Fibroblast of pulmonary artery (primary cell): ENCODE results near the gene CTDP1.

Source experiments
- DNase-seq: peaks from one replicate; pipeline ENCODE4 v3.0.0-alpha.2; 2010; ENCODE audit warnings: low read depth
- H3K4me3 ChIP-seq: replicated peaks from 2 replicates; pipeline ENCODE4 v1.5.1; 2011; ENCODE audit warnings: low read depth, mild to moderate bottlenecking, control low read depth, low read length, moderate library complexity
- TF ChIP-seq, protein P1 (sequence below): IDR thresholded peaks from 2 replicates; pipeline ENCODE4 v1.5.1; 2011; ENCODE audit warnings: mild to moderate bottlenecking, control low read depth, low read length, inconsistent platforms; ENCODE audit errors: missing control alignments

Gene CTDP1

GRCh38 chr18:79756143-79756500, 76.5 kb downstream of the CTDP1 start:
- no peak overlapping the region for H3K4me3 ChIP-seq
- no peak for DNase-seq
- TF ChIP-seq, protein P1, sequence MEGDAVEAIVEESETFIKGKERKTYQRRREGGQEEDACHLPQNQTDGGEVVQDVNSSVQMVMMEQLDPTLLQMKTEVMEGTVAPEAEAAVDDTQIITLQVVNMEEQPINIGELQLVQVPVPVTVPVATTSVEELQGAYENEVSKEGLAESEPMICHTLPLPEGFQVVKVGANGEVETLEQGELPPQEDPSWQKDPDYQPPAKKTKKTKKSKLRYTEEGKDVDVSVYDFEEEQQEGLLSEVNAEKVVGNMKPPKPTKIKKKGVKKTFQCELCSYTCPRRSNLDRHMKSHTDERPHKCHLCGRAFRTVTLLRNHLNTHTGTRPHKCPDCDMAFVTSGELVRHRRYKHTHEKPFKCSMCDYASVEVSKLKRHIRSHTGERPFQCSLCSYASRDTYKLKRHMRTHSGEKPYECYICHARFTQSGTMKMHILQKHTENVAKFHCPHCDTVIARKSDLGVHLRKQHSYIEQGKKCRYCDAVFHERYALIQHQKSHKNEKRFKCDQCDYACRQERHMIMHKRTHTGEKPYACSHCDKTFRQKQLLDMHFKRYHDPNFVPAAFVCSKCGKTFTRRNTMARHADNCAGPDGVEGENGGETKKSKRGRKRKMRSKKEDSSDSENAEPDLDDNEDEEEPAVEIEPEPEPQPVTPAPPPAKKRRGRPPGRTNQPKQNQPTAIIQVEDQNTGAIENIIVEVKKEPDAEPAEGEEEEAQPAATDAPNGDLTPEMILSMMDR: no peak

- no peak for DNase-seq
- TF ChIP-seq, protein P1: no peak
- no peak overlapping the region for H3K4me3 ChIP-seq
These were observed 77.2 kb downstream of the CTDP1 start for GRCh38 chr18:79756826-79757225.

- H3K4me3 ChIP-seq: no peak overlapping the region
- DNase-seq: no peak
- TF ChIP-seq, protein P1: no peak
These were observed 80.7 kb downstream of the CTDP1 start for GRCh38 chr18:79760348-79760747.

GRCh38 chr18:79760881-79761280, 81.3 kb downstream of the CTDP1 start:
- TF ChIP-seq, protein P1: no peak
- no peak for DNase-seq
- H3K4me3 ChIP-seq: no peak overlapping the region

DNA sequence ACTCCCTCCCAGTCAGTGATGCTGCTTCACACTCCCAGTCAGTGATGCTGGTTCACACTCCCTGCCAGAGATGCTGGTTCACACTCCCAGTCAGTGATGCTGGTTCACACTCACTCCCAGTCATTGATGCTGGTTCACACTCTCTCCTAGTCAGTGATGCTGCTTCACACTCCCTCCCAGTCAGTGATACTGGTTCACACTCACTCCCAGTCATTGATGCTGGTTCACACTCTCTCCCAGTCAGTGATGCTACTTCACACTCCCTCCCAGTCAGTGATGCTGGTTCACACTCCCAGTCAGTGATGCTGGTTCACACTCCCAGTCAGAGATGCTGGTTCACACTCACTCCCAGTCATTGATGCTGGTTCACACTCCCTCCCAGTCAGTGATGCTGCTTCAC, 83.8 kb downstream of the CTDP1 start:
- TF ChIP-seq, protein P1: no peak
- no peak for DNase-seq
- no peak overlapping the region for H3K4me3 ChIP-seq

DNA sequence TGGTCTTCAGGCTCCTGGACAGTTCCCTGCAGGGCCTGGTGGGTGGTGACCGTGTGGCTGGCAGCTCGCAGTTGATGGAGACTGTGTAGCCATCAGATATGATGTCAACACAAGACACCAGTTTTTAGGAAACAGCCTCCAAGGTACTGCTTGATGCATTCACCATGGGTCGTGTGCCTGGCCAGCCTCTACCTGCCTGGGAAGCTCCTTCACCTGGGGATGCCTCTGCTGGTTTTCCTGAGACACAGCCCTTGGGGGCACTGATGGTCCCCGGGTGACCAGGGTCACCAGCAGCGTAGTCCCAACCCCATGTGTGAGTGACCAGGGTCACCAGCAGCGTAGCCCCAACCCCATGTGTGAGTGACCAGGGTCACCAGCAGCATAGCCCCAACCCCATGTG, 84.5 kb downstream of the CTDP1 start:
- DNase-seq: no peak
- H3K4me3 ChIP-seq: no peak overlapping the region
- TF ChIP-seq, protein P1: no peak

DNA sequence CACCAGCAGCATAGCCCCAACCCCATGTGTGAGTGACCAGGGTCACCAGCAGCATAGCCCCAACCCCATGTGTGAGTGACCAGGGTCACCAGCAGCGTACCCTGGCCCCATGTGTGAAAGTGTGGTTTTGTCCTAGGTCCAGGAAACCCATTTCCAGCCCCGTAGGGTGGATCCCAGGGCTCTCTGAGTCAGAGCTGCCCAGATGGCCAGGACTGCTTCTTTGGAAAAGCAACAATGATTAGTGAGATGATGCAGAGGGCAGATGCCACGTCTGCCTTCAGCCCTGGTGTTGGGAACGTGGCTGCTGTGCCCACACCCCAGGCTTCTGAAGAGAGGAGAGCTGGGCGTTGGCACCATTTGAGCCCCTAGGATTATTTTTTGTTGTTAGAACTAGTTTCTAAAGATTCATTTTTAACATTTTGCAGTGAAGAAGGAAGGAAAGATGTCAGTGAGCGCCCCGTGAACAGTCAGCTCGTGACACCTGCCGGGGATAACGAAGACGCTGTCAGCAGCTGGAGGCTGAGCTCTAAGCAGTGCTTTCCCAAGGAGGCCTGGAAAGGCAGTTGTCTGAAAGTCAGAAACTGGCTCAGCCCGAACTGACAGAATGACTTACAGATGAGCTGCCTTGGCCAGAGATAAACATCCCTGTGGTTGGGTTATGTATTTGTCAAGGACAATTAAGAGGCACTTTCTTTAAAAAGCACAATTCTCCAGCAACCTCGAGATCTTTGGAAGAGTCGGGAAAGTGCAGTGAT, 86.1 kb downstream of the CTDP1 start:
- DNase-seq: no peak
- TF ChIP-seq, protein P1: no peak
- H3K4me3 ChIP-seq: no peak overlapping the region
